NT2/D1 (cell line): ENCODE measurements around the gene ZNF678.

Experiments
- SUZ12 ChIP-seq: IDR thresholded peaks from 2 replicates; pipeline ENCODE4 v1.6.1; 2011; ENCODE audit not compliant: insufficient read length, insufficient read depth; ENCODE audit errors: extremely low read depth
- YY1 ChIP-seq: IDR thresholded peaks from 2 replicates; pipeline ENCODE4 v1.6.1; 2011; ENCODE audit not compliant: insufficient read length, insufficient read depth
- ZNF274 ChIP-seq: IDR thresholded peaks from 2 replicates; pipeline ENCODE4 v1.6.1; 2011; ENCODE audit warnings: mild to moderate bottlenecking, low read depth, low read length

GRCh38 chr1:227604446-227604845 lies 41.1 kb downstream of the ZNF678 start:
- TF ChIP-seq ZNF274 (no peak), YY1 (no peak), SUZ12 (no peak)
